NCI-H2227 treated with DMSO at 0.1 percent for 48 hours (cell line): ENCODE data around the gene TLN1.

Source experiments
- DNase-seq: peaks from one replicate; lab custom pipeline; 2025; lab: John Stamatoyannopoulos, UW

Gene TLN1

GRCh38 chr9:35750256-35750531, 18.2 kb upstream of the TLN1 start:
- DNase-seq = no peak

GRCh38 chr9:35749515-35750255, 17.7 kb upstream of the TLN1 start:
- no peak for DNase-seq

GRCh38 chr9:35748858-35749514, 17.0 kb upstream of the TLN1 start, which contains the start of the genes GBA2 and RGP1:
Gene GBA2, minus strand, starts transcription at chr9:35749228. Its CDS starts 524 bp downstream, at chr9:35748704.
Gene RGP1, plus strand, starts transcription at chr9:35749287. Its CDS starts 469 bp downstream, at chr9:35749756.
- peak; percentile 26 for DNase-seq

GRCh38 chr9:35748242-35748857, 16.4 kb upstream of the TLN1 start:
- DNase-seq = no peak

GRCh38 chr9:35746583-35746982, 14.6 kb upstream of the TLN1 start:
- DNase-seq = no peak

GRCh38 chr9:35745569-35745968, 13.6 kb upstream of the TLN1 start:
- no peak for DNase-seq

GRCh38 chr9:35743880-35744518, 12.0 kb upstream of the TLN1 start:
- DNase-seq = no peak

GRCh38 chr9:35743452-35743851, 11.5 kb upstream of the TLN1 start:
- DNase-seq = no peak

GRCh38 chr9:35741740-35742139, 9.7 kb upstream of the TLN1 start:
- no peak for DNase-seq

GRCh38 chr9:35740243-35740642, 8.2 kb upstream of the TLN1 start:
- no peak for DNase-seq

GRCh38 chr9:35738924-35739323, 6.9 kb upstream of the TLN1 start:
- DNase-seq = no peak

GRCh38 chr9:35738186-35738585, 6.2 kb upstream of the TLN1 start:
- DNase-seq = no peak

GRCh38 chr9:35737143-35737542, 5.1 kb upstream of the TLN1 start:
- no peak for DNase-seq

- peak; percentile 19 for DNase-seq
These were observed 4.2 kb upstream of the TLN1 start for GRCh38 chr9:35736201-35736633.

GRCh38 chr9:35734096-35734495, 2.1 kb upstream of the TLN1 start:
- no peak for DNase-seq

- no peak for DNase-seq
These were observed 976 bp upstream of the TLN1 start for GRCh38 chr9:35732800-35733541.

- DNase-seq = no peak
These were observed 395 bp downstream of the TLN1 start for GRCh38 chr9:35731415-35732184.

- DNase-seq = no peak
These were observed 1.5 kb downstream of the TLN1 start for GRCh38 chr9:35730486-35730854.

GRCh38 chr9:35729700-35730485, 2.1 kb downstream of the TLN1 start:
- DNase-seq = no peak

GRCh38 chr9:35729101-35729500, 2.9 kb downstream of the TLN1 start:
- no peak for DNase-seq
